ENCODE results near the gene INSYN2B. TPM values are rescaled to one million over a fixed set of nuclear protein-coding genes. Genes with fewer than 3 reads are reported as not detected.

The INSYN2B gene
- total RNA-seq, 4 donors from 2014 or later = not detected

Small RNA genes within 50 kb of the gene (small RNA-seq; reads per million reads assigned to genes)
- 0 reads per million in 4 donors for gene MIR378E

Other genes with a start within 250 kb of the INSYN2B start
- not detected for gene FOXI1, start 125.4 kb upstream of the INSYN2B start, total RNA-seq

Measured in gastroesophageal sphincter (tissue), 4 donors.